ENCODE measurements around the gene DNAAF3.
"Not testable (repeated sequence)": the region's sequence is repeated elsewhere in the genome, so short reads cannot be mapped to it uniquely, and the experiment has no call there.

Gene DNAAF3

GRCh38 chr19:55175117-55175867 lies 8.9 kb upstream of the DNAAF3 start:
- no peak for DNase-seq (ENCODE audit: low read depth)

- no peak for DNase-seq (ENCODE audit: low read depth)
Measured at GRCh38 chr19:55174425-55175116, 8.2 kb upstream of the DNAAF3 start.

- peak; percentile 39 for DNase-seq (ENCODE audit: low read depth)
Measured at GRCh38 chr19:55173714-55174409, 7.4 kb upstream of the DNAAF3 start.

- DNase-seq (ENCODE audit: low read depth) = no peak
Measured at GRCh38 chr19:55173186-55173713, 6.8 kb upstream of the DNAAF3 start.

- no peak for DNase-seq (ENCODE audit: low read depth)
Measured at GRCh38 chr19:55172741-55173140, 6.3 kb upstream of the DNAAF3 start.

GRCh38 chr19:55172318-55172717 lies 5.9 kb upstream of the DNAAF3 start:
- not testable (repeated sequence) for DNase-seq (ENCODE audit: low read depth)

GRCh38 chr19:55171440-55171839 lies 5.0 kb upstream of the DNAAF3 start:
- no peak for DNase-seq (ENCODE audit: low read depth)

- no peak for DNase-seq (ENCODE audit: low read depth)
Measured at GRCh38 chr19:55169136-55169535, 2.7 kb upstream of the DNAAF3 start.

GRCh38 chr19:55165952-55166529 lies 372 bp downstream of the DNAAF3 start:
- peak; percentile 30 for DNase-seq (ENCODE audit: low read depth)

GRCh38 chr19:55161571-55162322 lies 4.7 kb downstream of the DNAAF3 start:
- DNase-seq (ENCODE audit: low read depth) = no peak

- no peak for DNase-seq (ENCODE audit: low read depth)
Measured at GRCh38 chr19:55160986-55161365, 5.4 kb downstream of the DNAAF3 start.

- DNase-seq (ENCODE audit: low read depth) = peak; percentile 85
Measured at GRCh38 chr19:55160128-55160985, 6.1 kb downstream of the DNAAF3 start.

GRCh38 chr19:55158848-55159749 lies 7.3 kb downstream of the DNAAF3 start:
- DNase-seq (ENCODE audit: low read depth) = no peak

- DNase-seq (ENCODE audit: low read depth) = no peak
Measured at GRCh38 chr19:55158423-55158822, 8.0 kb downstream of the DNAAF3 start.

- no peak for DNase-seq (ENCODE audit: low read depth)
Measured at GRCh38 chr19:55157064-55157908, 9.1 kb downstream of the DNAAF3 start, which contains the start of gene TNNI3. Gene TNNI3 (minus strand): TSS chr19:55157732. CDS start chr19:55157589, 143 bp downstream.

- DNase-seq (ENCODE audit: low read depth) = peak; percentile 30
Measured at GRCh38 chr19:55156202-55157063, 10.0 kb downstream of the DNAAF3 start.

- DNase-seq (ENCODE audit: low read depth) = not testable (repeated sequence)
Measured at GRCh38 chr19:55155784-55156183, 10.6 kb downstream of the DNAAF3 start.
